H9 (cell line): ENCODE results near the gene PRRX1. TPM values are rescaled to one million over a fixed set of nuclear protein-coding genes. Genes with fewer than 3 reads are reported as not detected.

Source experiments
- DNase-seq: peaks from one replicate; pipeline ENCODE4 v3.0.0-alpha.2; 2017
- H2AFZ ChIP-seq: one replicate; pipeline ENCODE4 v1.6.1; 2013; ENCODE audit warnings: mild to moderate bottlenecking, low read length, control low read depth, moderate library complexity
- H2AK5ac ChIP-seq: 2 replicates; pipeline ENCODE4 v1.6.1; 2013; ENCODE audit warnings: low read length, control low read depth, mixed read lengths; ENCODE audit not compliant: insufficient read length
- H2BK120ac ChIP-seq: one replicate; pipeline ENCODE4 v1.6.1; 2013; ENCODE audit warnings: low read depth, mild to moderate bottlenecking, low read length, control low read depth, inconsistent platforms; ENCODE audit not compliant: poor library complexity, severe bottlenecking
- H2BK12ac ChIP-seq: 2 replicates; pipeline ENCODE4 v1.6.1; 2013; ENCODE audit warnings: low read length, control low read depth, mixed read lengths, low read depth; ENCODE audit not compliant: insufficient read length
- H2BK15ac ChIP-seq: 2 replicates; pipeline ENCODE4 v1.6.1; 2013; ENCODE audit warnings: low read depth, low read length, control low read depth
- H2BK20ac ChIP-seq: one replicate; pipeline ENCODE4 v1.6.1; 2013; ENCODE audit warnings: low read depth, mild to moderate bottlenecking, low read length, control low read depth, inconsistent platforms; ENCODE audit not compliant: poor library complexity, severe bottlenecking
- H2BK5ac ChIP-seq: 2 replicates; pipeline ENCODE4 v1.6.1; 2013; ENCODE audit warnings: low read length, control low read depth, mixed read lengths; ENCODE audit not compliant: insufficient read length
- H3K14ac ChIP-seq: 2 replicates; pipeline ENCODE4 v1.6.1; 2013; ENCODE audit warnings: low read length, control low read depth; ENCODE audit not compliant: insufficient read depth
- H3K18ac ChIP-seq: 2 replicates; pipeline ENCODE4 v1.6.1; 2013; ENCODE audit warnings: low read depth, mild to moderate bottlenecking, mixed read lengths, low read length, control low read depth; ENCODE audit not compliant: insufficient read length
- H3K23ac ChIP-seq: 2 replicates; pipeline ENCODE4 v1.6.1; 2013; ENCODE audit warnings: low read length, control low read depth, mixed read lengths, low read depth; ENCODE audit not compliant: insufficient read length
- H3K23me2 ChIP-seq: 2 replicates; pipeline ENCODE4 v1.6.1; 2013; ENCODE audit warnings: low read depth, mild to moderate bottlenecking, mixed read lengths, low read length, control low read depth; ENCODE audit not compliant: insufficient read length, poor library complexity, severe bottlenecking
- H3K27ac ChIP-seq: 2 replicates; pipeline ENCODE4 v1.5.1; 2013; ENCODE audit warnings: low read length, control low read depth, mixed read lengths, low read depth; ENCODE audit not compliant: insufficient read length
- H3K27me3 ChIP-seq: 2 replicates; pipeline ENCODE4 v1.6.1; 2013; ENCODE audit warnings: low read length, control low read depth, inconsistent platforms; ENCODE audit not compliant: insufficient read depth
- H3K4ac ChIP-seq: 2 replicates; pipeline ENCODE4 v1.6.1; 2013; ENCODE audit warnings: low read depth, mild to moderate bottlenecking, control low read depth, inconsistent platforms, low read length, moderate library complexity
- H3K4me1 ChIP-seq: 2 replicates; pipeline ENCODE4 v1.6.1; 2013; ENCODE audit warnings: low read length, control low read depth, inconsistent platforms; ENCODE audit not compliant: insufficient read depth
- H3K4me2 ChIP-seq: 2 replicates; pipeline ENCODE4 v1.6.1; 2013; ENCODE audit warnings: low read length, control low read depth, mixed read lengths; ENCODE audit not compliant: insufficient read length, insufficient read depth
- H3K56ac ChIP-seq: 2 replicates; pipeline ENCODE4 v1.6.1; 2013; ENCODE audit warnings: low read depth, mild to moderate bottlenecking, mixed read lengths, low read length, control low read depth; ENCODE audit not compliant: insufficient read length
- H3K79me1 ChIP-seq: 2 replicates; pipeline ENCODE4 v1.6.1; 2013; ENCODE audit warnings: low read depth, mild to moderate bottlenecking, moderate library complexity, low read length, control low read depth, inconsistent platforms; ENCODE audit not compliant: insufficient read depth, poor library complexity, severe bottlenecking
- H3K79me2 ChIP-seq: 2 replicates; pipeline ENCODE4 v1.6.1; 2013; ENCODE audit warnings: low read length, control low read depth, inconsistent platforms; ENCODE audit not compliant: insufficient read depth
- H3K9ac ChIP-seq: 2 replicates; pipeline ENCODE4 v1.6.1; 2013; ENCODE audit warnings: low read length, control low read depth, mixed read lengths; ENCODE audit not compliant: insufficient read length; ENCODE audit errors: extremely low read depth
- H3K9me3 ChIP-seq: one replicate; pipeline ENCODE4 v1.6.1; 2013; ENCODE audit warnings: low read depth, low read length, inconsistent platforms; ENCODE audit not compliant: control insufficient read depth
- H3T11ph ChIP-seq: one replicate; pipeline ENCODE4 v1.6.1; 2013; ENCODE audit warnings: mild to moderate bottlenecking, low read length, control low read depth, inconsistent platforms
- H4K20me1 ChIP-seq: one replicate; pipeline ENCODE4 v1.6.1; 2013; ENCODE audit not compliant: control insufficient read depth, insufficient read length, insufficient read depth
- H4K5ac ChIP-seq: 2 replicates; pipeline ENCODE4 v1.6.1; 2013; ENCODE audit warnings: low read depth, mild to moderate bottlenecking, mixed read lengths, low read length, control low read depth; ENCODE audit not compliant: insufficient read length
- H4K8ac ChIP-seq: replicated peaks from 2 replicates; pipeline ENCODE4 v1.6.1; 2013; ENCODE audit warnings: low read length, control low read depth, mixed read lengths, low read depth; ENCODE audit not compliant: insufficient read length
- H4K91ac ChIP-seq: 2 replicates; pipeline ENCODE4 v1.6.1; 2013; ENCODE audit warnings: low read depth, mild to moderate bottlenecking, moderate library complexity, mixed read lengths, low read length, control low read depth; ENCODE audit not compliant: insufficient read length
- H3K27ac Mint-ChIP-seq, 3 experiments: 2 replicates in 2 of 3; 3 replicates in 1 of 3; pipeline ENCODE4 v1.8.0; 2020 to 2021; ENCODE audit warnings: mixed read lengths in 3 of 3, mild to moderate bottlenecking in 1 of 3, moderate library complexity in 1 of 3
- H3K27me3 Mint-ChIP-seq: 2 replicates; pipeline ENCODE4 v1.8.0; 2021; ENCODE audit warnings: low read depth, mild to moderate bottlenecking, moderate library complexity, mixed read lengths
- H3K36me3 Mint-ChIP-seq, 3 experiments: 2 replicates in 2 of 3; 3 replicates in 1 of 3; pipeline ENCODE4 v1.8.0; 2020 to 2021; ENCODE audit warnings: low read depth in 3 of 3, mixed read lengths in 3 of 3; ENCODE audit not compliant: insufficient read depth in 1 of 3
- H3K4me1 Mint-ChIP-seq, 2 experiments: 2 replicates each; pipeline ENCODE4 v1.8.0; 2020; ENCODE audit warnings: mixed read lengths in 2 of 2
- H3K4me3 Mint-ChIP-seq, 2 experiments: 2 replicates in 1 of 2; 3 replicates in 1 of 2; pipeline ENCODE4 v1.8.0; 2020 to 2021; ENCODE audit warnings: mild to moderate bottlenecking in 2 of 2, mixed read lengths in 2 of 2, moderate library complexity in 1 of 2
- H3K9me3 Mint-ChIP-seq, 2 experiments: 2 replicates in 1 of 2; 3 replicates in 1 of 2; pipeline ENCODE4 v1.8.0; 2020; ENCODE audit warnings: mild to moderate bottlenecking in 2 of 2, mixed read lengths in 2 of 2, moderate library complexity in 1 of 2
- WGBS: extraction: QIAGEN DNeasy Blood & Tissue Kit; methylation state at CpG from one replicate; pipeline ENCODE4 v1.1.7; 2013; ENCODE audit warnings: missing lambda C conversion rate, low lambda C conversion rate, mixed read lengths; ENCODE audit not compliant: insufficient read length; ENCODE audit errors: extremely low coverage; 5-methylcytosine and 5-hydroxymethylcytosine counted together
- total RNA-seq: library from RNA; stranded (reverse); gene quantifications from 2 replicates; pipeline ENCODE4 v1.2.1, GENCODE V29; 2021
- TF ChIP-seq, protein P1 (sequence below): fragments of 200-600 bp; sonication (generic); conservative IDR thresholded peaks from 3 replicates; pipeline ENCODE4 v1.8.0; 2021; ENCODE audit warnings: antibody characterized with exemption, mild to moderate bottlenecking

PRRX1 gene
- total RNA-seq, 1 experiment from 2014 or later: not detected

DNA sequence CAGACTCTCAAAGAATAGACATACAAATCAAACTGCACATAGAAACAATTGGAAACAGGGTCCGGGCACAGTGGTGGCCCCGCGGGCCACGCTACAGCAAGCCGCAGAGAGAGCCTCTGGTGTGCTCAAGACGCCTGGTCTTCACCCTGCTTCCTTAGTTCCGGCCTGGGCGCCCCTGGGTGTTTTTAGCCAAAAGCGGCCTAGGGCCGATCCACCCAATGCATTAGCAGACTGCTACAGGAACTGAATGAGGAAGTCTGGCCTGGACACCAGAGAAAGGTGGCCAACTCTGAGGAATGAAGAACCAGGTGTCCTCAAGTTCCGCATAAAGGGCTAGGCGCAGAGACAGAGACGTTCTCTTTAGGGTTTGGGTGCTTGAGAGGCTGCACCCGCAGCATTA is 1.7 kb downstream of the PRRX1 start:
- H3K4ac ChIP-seq: no peak overlapping the region
- no peak overlapping the region for H3K18ac ChIP-seq
- no peak overlapping the region for H2BK5ac ChIP-seq
- H4K8ac ChIP-seq: no peak overlapping the region
- no peak overlapping the region for H2BK120ac ChIP-seq
- no peak overlapping the region for H2BK20ac ChIP-seq
- no peak overlapping the region for H3K23ac ChIP-seq
- no peak for DNase-seq
- H3K79me2 ChIP-seq: no peaks in the 10 kb centered on the region
- H2AFZ ChIP-seq: no peak overlapping the region
- no peak overlapping the region for H2BK12ac ChIP-seq
- no peak overlapping the region for H3K9ac ChIP-seq
- peaks cover 62 to 65% of the 10 kb centered on the region in 2 experiments for H3K4me1 Mint-ChIP-seq
- peaks cover 93% of the 10 kb centered on the region for H3K27me3 ChIP-seq
- no peak overlapping the region; a peak in 1 of 7 replicates for H3K27ac Mint-ChIP-seq
- TF ChIP-seq, protein P1, sequence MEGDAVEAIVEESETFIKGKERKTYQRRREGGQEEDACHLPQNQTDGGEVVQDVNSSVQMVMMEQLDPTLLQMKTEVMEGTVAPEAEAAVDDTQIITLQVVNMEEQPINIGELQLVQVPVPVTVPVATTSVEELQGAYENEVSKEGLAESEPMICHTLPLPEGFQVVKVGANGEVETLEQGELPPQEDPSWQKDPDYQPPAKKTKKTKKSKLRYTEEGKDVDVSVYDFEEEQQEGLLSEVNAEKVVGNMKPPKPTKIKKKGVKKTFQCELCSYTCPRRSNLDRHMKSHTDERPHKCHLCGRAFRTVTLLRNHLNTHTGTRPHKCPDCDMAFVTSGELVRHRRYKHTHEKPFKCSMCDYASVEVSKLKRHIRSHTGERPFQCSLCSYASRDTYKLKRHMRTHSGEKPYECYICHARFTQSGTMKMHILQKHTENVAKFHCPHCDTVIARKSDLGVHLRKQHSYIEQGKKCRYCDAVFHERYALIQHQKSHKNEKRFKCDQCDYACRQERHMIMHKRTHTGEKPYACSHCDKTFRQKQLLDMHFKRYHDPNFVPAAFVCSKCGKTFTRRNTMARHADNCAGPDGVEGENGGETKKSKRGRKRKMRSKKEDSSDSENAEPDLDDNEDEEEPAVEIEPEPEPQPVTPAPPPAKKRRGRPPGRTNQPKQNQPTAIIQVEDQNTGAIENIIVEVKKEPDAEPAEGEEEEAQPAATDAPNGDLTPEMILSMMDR: no peak
- H3K79me1 ChIP-seq: no peaks in the 10 kb centered on the region
- H3K9me3 ChIP-seq: no peaks in the 10 kb centered on the region
- H3K4me3 Mint-ChIP-seq: peak overlapping the region in 1 of 2 experiments; percentile 83; a peak in 2 of 5 replicates
- H3K4me2 ChIP-seq: peak overlapping the region; percentile 96
- H4K5ac ChIP-seq: no peak overlapping the region
- H3K36me3 Mint-ChIP-seq: peaks cover 0 to 2% (median 2%) of the 10 kb centered on the region in 3 experiments; a peak in 2 of 7 replicates
- no peaks in the 10 kb centered on the region for H4K20me1 ChIP-seq
- WGBS: no CpG with 5 or more reads among the region's 14 CpGs
- peaks cover 2% of the 10 kb centered on the region; the same call in 1 of the 2 replicates for H3K4me1 ChIP-seq
- H3K23me2 ChIP-seq: peaks cover 32% of the 10 kb centered on the region
- no peak overlapping the region for H2BK15ac ChIP-seq
- H3K56ac ChIP-seq: no peak overlapping the region
- peaks cover 100% of the 10 kb centered on the region for H3K27me3 Mint-ChIP-seq
- H3K9me3 Mint-ChIP-seq: peaks cover 4 to 7% of the 10 kb centered on the region in 2 experiments; a peak in 4 of 5 replicates
- H3K27ac ChIP-seq: no peak overlapping the region
- no peak overlapping the region for H3K14ac ChIP-seq
- no peak overlapping the region for H2AK5ac ChIP-seq
- H3T11ph ChIP-seq: no peak overlapping the region
- H4K91ac ChIP-seq: no peak overlapping the region
